ENCODE data around the gene GPATCH4.

The GPATCH4 gene

GRCh38 chr1:156623946-156624813 lies 22.9 kb upstream of the GPATCH4 start:
- Histone ChIP-seq H3K79me2 (no peaks in the 10 kb centered on the region), H3K9me3 (ENCODE audit: control insufficient read depth, low read length) (no peaks in the 10 kb centered on the region), H3K36me3 (ENCODE audit: control insufficient read depth, insufficient read depth, low read length) (no peaks in the 10 kb centered on the region), H2AFZ (peak overlapping the region; percentile 86), H3K4me1 (peaks cover 11% of the 10 kb centered on the region), H3K27me3 (ENCODE audit: control insufficient read depth, insufficient read depth, low read length) (peaks cover 4% of the 10 kb centered on the region), H3K4me3 (ENCODE audit: low read depth, low read length) (peak overlapping the region; percentile 47), H3K27ac (peak overlapping the region; percentile 71), H3K9ac (no peak overlapping the region), H3K4me2 (ENCODE audit: low read length) (peak overlapping the region; percentile 69)
- TF ChIP-seq CTCF (IDR thresholded peaks at IDR 0.05): peak; percentile 21

DNA sequence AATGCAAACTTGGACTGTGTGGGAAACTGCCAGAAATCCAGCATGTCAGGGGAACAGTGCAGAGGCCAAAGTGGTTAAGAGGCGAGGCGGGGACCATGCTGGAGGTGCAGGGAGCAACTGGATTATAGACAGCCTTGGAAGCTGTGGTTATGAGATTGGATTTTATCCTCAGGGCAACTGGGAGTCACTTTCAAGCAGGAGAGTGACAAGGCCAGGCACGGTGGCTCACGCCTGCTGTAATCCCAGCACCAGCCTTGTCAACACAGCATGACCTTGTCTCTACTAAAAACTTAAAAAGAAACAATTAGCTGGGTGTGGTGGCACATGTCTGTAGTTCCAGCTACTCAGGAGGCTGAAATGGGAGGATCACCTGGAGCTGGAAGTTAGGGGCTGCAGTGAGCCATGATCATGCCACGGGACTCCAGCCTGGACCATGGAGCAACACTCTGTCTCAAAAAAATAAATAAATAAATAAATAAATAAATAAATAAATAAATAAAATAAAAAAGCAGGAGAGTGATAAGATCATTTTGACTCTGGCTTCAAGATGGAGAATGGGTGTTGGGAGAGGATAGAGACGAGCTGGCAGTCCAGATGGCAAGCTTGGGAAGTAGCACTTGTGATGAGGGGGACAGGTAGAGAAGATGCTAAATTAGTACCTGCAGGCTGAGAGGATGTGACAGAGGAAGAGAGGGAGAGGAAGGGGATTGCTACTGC lies 21.5 kb upstream of the GPATCH4 start:
- H2AFZ ChIP-seq: no peak overlapping the region
- no peak overlapping the region for H3K4me3 ChIP-seq (ENCODE audit: low read depth, low read length)
- H3K9ac ChIP-seq: no peak overlapping the region
- peaks cover 13% of the 10 kb centered on the region for H3K4me1 ChIP-seq
- no peaks in the 10 kb centered on the region for H3K79me2 ChIP-seq
- H3K27me3 ChIP-seq (ENCODE audit: control insufficient read depth, insufficient read depth, low read length): peaks cover 4% of the 10 kb centered on the region
- no peak overlapping the region for H3K27ac ChIP-seq
- no peak overlapping the region for H3K4me2 ChIP-seq (ENCODE audit: low read length)
- TF ChIP-seq CTCF (IDR thresholded peaks at IDR 0.05): no peak
- no peaks in the 10 kb centered on the region for H3K9me3 ChIP-seq (ENCODE audit: control insufficient read depth, low read length)
- no peaks in the 10 kb centered on the region for H3K36me3 ChIP-seq (ENCODE audit: control insufficient read depth, insufficient read depth, low read length)

GRCh38 chr1:156619582-156619955 lies 18.3 kb upstream of the GPATCH4 start:
- H3K4me1 ChIP-seq: peaks cover 17% of the 10 kb centered on the region
- H3K27ac ChIP-seq: peak overlapping the region; percentile 41
- no peaks in the 10 kb centered on the region for H3K36me3 ChIP-seq (ENCODE audit: control insufficient read depth, insufficient read depth, low read length)
- no peak overlapping the region for H3K9ac ChIP-seq
- H3K4me3 ChIP-seq (ENCODE audit: low read depth, low read length): no peak overlapping the region
- H3K4me2 ChIP-seq (ENCODE audit: low read length): no peak overlapping the region
- no peak for TF ChIP-seq CTCF (IDR thresholded peaks at IDR 0.05)
- no peaks in the 10 kb centered on the region for H3K79me2 ChIP-seq
- no peak overlapping the region for H2AFZ ChIP-seq
- no peaks in the 10 kb centered on the region for H3K27me3 ChIP-seq (ENCODE audit: control insufficient read depth, insufficient read depth, low read length)
- H3K9me3 ChIP-seq (ENCODE audit: control insufficient read depth, low read length): no peaks in the 10 kb centered on the region

GRCh38 chr1:156618853-156619581 lies 17.7 kb upstream of the GPATCH4 start, which contains the start of gene HAPLN2:
TSS of gene HAPLN2 (plus strand) at chr1:156619415. CDS start at chr1:156623491, 4,076 bp downstream.
- no peaks in the 10 kb centered on the region for H3K9me3 ChIP-seq (ENCODE audit: control insufficient read depth, low read length)
- no peak within 1 kb of the TSS for H3K4me3 ChIP-seq (ENCODE audit: low read depth, low read length)
- no peaks in the 10 kb centered on the region for H3K79me2 ChIP-seq
- TF ChIP-seq CTCF (IDR thresholded peaks at IDR 0.05): peak; percentile 20
- H3K27ac ChIP-seq: peak within 1 kb of the TSS; percentile 41
- H3K36me3 ChIP-seq (ENCODE audit: control insufficient read depth, insufficient read depth, low read length): no peaks in the 10 kb centered on the region
- no peaks in the 10 kb centered on the region for H3K27me3 ChIP-seq (ENCODE audit: control insufficient read depth, insufficient read depth, low read length)
- H3K4me2 ChIP-seq (ENCODE audit: low read length): no peak within 1 kb of the TSS
- H3K4me1 ChIP-seq: peaks cover 17% of the 10 kb centered on the region
- H3K9ac ChIP-seq: no peak within 1 kb of the TSS
- peak within 1 kb of the TSS; percentile 60 for H2AFZ ChIP-seq

Measured in parathyroid adenoma (tissue), 2 donors.